ENCODE data around the gene ABO. TPM values are rescaled to one million over a fixed set of nuclear protein-coding genes. Genes with fewer than 3 reads are reported as not detected.
"Not testable (repeated sequence)": the region's sequence is repeated elsewhere in the genome, so short reads cannot be mapped to it uniquely, and the experiment has no call there.

ABO gene
- total RNA-seq, 2 donors from 2014 or later: 2.1 to 3.8 TPM

- no peak for DNase-seq
- Mint-ChIP-seq H3K4me1 (no peaks in the 10 kb centered on the region), H3K27me3 (peaks cover 40% of the 10 kb centered on the region), H3K4me3 (no peak overlapping the region), H3K36me3 (ENCODE audit: low read depth) (peaks cover 2% of the 10 kb centered on the region), H3K27ac (no peak overlapping the region)
- H3K9me3 ChIP-seq (ENCODE audit: control insufficient read depth, low read length, poor library complexity, severe bottlenecking): no peaks in the 10 kb centered on the region
- ATAC-seq: no peak
Measured at GRCh38 chr9:133304477-133305377, 29.7 kb upstream of the ABO start.

- Mint-ChIP-seq H3K27me3 (peaks cover 34% of the 10 kb centered on the region), H3K27ac (no peak overlapping the region), H3K4me3 (no peak overlapping the region), H3K36me3 (ENCODE audit: low read depth) (peaks cover 2% of the 10 kb centered on the region), H3K4me1 (no peaks in the 10 kb centered on the region)
- no peaks in the 10 kb centered on the region for H3K9me3 ChIP-seq (ENCODE audit: control insufficient read depth, low read length, poor library complexity, severe bottlenecking)
- no peak for ATAC-seq
- no peak for DNase-seq
Measured at GRCh38 chr9:133304158-133304470, 29.1 kb upstream of the ABO start.

GRCh38 chr9:133303266-133304157, 28.5 kb upstream of the ABO start:
- DNase-seq: no peak
- Mint-ChIP-seq H3K4me3 (no peak overlapping the region), H3K36me3 (ENCODE audit: low read depth) (no peaks in the 10 kb centered on the region), H3K4me1 (no peaks in the 10 kb centered on the region), H3K27me3 (peaks cover 31% of the 10 kb centered on the region), H3K27ac (no peak overlapping the region)
- no peaks in the 10 kb centered on the region for H3K9me3 ChIP-seq (ENCODE audit: control insufficient read depth, low read length, poor library complexity, severe bottlenecking)
- no peak for ATAC-seq

DNA sequence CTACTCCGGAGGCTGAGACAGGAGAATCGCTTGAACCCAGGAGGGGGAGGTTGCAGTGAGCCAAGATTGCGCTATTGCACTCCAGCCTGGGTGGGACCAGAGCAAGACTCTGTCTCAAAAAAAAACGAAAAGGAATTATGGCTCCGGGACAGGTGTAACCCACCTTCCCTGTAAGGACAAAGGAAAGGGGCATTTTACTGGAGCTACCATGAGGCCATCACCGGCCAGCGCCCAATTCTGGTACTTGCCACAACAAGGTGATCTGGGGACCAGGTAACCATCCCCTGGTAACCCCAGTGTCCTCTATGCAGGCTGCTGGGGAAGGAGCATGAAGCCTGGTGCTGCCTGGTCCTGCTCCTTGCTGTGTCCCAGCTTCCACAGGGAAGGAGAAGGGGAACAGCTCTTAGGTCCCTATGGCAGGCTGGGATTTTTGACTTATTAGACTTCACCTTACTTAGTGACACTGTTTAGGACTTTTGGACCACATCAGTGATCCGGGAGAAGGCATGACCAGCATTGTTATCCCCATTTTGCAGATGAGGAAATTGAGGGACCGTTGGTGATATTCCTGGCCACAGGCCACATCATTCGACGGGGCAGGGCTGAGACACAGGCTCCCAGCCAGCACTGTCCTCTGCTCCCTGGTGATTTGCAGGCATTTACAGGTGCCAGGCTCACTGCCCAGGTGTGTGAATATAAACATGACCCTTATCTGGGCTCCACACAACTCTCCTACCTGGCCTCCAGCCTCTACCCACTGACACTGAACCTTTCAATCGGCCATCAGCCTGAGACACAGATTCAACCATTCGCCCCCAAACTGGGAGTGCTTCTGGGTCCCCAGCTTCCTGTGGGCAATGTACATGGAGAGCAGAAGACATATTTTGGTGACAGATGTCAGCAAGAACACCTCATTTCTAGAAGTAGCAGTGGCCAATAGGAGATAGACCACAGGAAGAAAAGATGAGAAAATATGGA, 26.5 kb upstream of the ABO start:
- H3K27ac Mint-ChIP-seq: no peak overlapping the region
- ATAC-seq (no peak), DNase-seq (no peak)
- H3K9me3 ChIP-seq (ENCODE audit: control insufficient read depth, low read length, poor library complexity, severe bottlenecking): no peaks in the 10 kb centered on the region
- peaks cover 26% of the 10 kb centered on the region for H3K27me3 Mint-ChIP-seq
- H3K4me1 Mint-ChIP-seq: no peaks in the 10 kb centered on the region
- H3K4me3 Mint-ChIP-seq: no peak overlapping the region
- no peaks in the 10 kb centered on the region for H3K36me3 Mint-ChIP-seq (ENCODE audit: low read depth)

- not testable (repeated sequence) for ATAC-seq; H3K36me3 Mint-ChIP-seq (ENCODE audit: low read depth); H3K4me3 Mint-ChIP-seq; H3K4me1 Mint-ChIP-seq; H3K9me3 ChIP-seq (ENCODE audit: control insufficient read depth, low read length, poor library complexity, severe bottlenecking); H3K27ac Mint-ChIP-seq; DNase-seq
- peaks cover 16% of the 10 kb centered on the region for H3K27me3 Mint-ChIP-seq
Measured at GRCh38 chr9:133299996-133300395, 25.0 kb upstream of the ABO start.

DNA sequence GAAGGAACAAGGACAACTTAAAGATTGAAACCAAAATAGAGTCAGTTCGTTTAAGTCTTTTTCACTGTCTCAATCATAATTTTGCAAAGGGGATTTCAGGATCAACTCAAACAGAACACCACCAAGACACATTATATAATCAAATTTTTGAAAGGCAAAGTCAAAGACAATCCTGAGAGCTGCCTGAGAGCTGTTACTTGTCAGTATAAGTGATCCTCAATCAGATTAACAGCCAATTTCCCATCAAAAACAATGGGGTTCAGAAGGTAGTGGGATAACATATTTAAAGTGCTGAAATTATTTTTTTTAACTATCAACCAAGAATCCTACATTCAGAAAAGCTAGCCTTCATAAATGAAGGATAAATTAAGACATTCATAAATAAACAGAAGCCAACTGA, 19.3 kb upstream of the ABO start:
- no peaks in the 10 kb centered on the region for H3K36me3 Mint-ChIP-seq (ENCODE audit: low read depth)
- H3K4me1 Mint-ChIP-seq: no peaks in the 10 kb centered on the region
- DNase-seq (no peak), ATAC-seq (no peak)
- no peak overlapping the region for H3K4me3 Mint-ChIP-seq
- no peak overlapping the region for H3K27ac Mint-ChIP-seq
- peaks cover 27% of the 10 kb centered on the region for H3K27me3 Mint-ChIP-seq
- peaks cover 5% of the 10 kb centered on the region for H3K9me3 ChIP-seq (ENCODE audit: control insufficient read depth, low read length, poor library complexity, severe bottlenecking)

DNA sequence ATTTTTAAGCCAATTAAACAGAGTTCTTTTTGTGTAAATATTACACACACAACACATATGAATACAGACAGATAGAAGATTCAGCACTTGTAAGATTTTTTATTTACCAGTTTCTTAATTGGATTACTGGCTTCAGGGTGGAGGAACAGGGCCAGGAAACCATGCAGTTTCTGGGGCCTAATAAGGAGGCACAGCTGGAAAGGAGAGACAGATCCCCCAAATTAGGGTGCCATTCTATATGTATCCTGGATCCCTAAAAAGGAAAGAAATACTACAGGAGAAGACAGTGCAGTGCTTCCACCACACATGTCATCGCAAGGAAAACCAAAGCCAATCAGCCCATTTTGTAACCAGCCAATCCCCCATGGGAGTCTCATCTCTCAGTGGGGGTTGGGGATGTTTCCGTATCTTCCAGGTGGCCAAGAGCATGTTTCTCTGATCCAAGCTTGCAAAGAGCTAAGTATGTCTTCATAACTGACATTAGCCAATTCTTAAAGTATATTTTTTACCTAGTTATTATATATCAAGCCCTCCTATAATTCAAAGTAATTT, 15.8 kb upstream of the ABO start:
- H3K36me3 Mint-ChIP-seq (ENCODE audit: low read depth): no peaks in the 10 kb centered on the region
- no peak overlapping the region for H3K27ac Mint-ChIP-seq
- H3K4me3 Mint-ChIP-seq: no peak overlapping the region
- no peak for DNase-seq
- ATAC-seq: no peak
- peaks cover 5% of the 10 kb centered on the region for H3K9me3 ChIP-seq (ENCODE audit: control insufficient read depth, low read length, poor library complexity, severe bottlenecking)
- H3K4me1 Mint-ChIP-seq: no peaks in the 10 kb centered on the region
- peaks cover 17% of the 10 kb centered on the region for H3K27me3 Mint-ChIP-seq

DNA sequence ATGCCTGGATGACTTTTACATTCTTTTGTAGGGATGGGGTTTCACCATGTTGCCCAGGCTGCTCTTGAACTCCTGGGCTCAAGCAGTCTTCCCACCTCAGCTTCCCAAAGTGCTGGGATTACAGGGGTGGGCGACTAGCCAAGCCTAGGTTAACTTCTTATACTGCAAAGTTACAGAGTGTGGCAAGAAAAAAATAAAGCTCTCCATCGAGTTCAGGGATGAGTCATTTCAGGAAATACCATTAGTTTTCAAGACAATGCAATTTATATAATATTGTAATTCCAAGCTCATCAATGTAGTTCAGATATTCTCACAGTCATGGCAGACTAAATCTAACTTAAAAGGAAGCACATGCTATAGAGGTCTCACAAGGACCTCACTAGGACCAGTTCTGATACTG, 11.5 kb upstream of the ABO start:
- ATAC-seq: no peak
- Mint-ChIP-seq H3K4me3 (no peak overlapping the region), H3K27ac (no peak overlapping the region), H3K4me1 (no peaks in the 10 kb centered on the region), H3K36me3 (ENCODE audit: low read depth) (no peaks in the 10 kb centered on the region), H3K27me3 (no peaks in the 10 kb centered on the region)
- peaks cover 5% of the 10 kb centered on the region for H3K9me3 ChIP-seq (ENCODE audit: control insufficient read depth, low read length, poor library complexity, severe bottlenecking)
- DNase-seq: no peak

DNA sequence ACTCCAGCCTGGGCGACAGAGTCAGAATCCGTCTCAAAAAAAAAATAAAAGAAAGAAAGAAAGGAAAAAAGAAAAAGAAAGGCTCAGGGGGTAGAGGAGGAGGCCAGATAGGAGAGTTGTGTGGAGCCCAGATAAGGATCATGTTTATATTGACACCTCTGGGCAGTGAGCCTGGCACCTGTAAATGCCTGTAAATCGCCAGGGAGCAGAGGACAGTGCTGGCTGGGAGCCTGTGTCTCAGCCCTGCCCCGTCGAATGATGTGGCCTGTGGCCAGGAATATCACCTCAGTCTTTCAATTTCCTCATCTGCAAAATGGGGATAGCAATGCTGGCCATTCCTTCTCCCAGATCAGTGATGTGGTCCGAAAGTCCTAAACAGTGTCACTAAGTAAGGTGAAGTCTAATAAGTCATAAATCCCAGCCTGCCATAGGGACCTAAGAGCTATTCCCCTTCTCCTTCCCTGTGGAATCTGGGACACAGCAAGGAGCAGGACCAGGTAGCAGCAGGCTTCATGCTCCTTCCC, 10.3 kb upstream of the ABO start:
- Mint-ChIP-seq H3K36me3 (ENCODE audit: low read depth) (no peaks in the 10 kb centered on the region), H3K27me3 (peaks cover 5% of the 10 kb centered on the region), H3K27ac (no peak overlapping the region), H3K4me1 (no peaks in the 10 kb centered on the region), H3K4me3 (no peak overlapping the region)
- no peaks in the 10 kb centered on the region for H3K9me3 ChIP-seq (ENCODE audit: control insufficient read depth, low read length, poor library complexity, severe bottlenecking)
- ATAC-seq: no peak
- DNase-seq: no peak

DNA sequence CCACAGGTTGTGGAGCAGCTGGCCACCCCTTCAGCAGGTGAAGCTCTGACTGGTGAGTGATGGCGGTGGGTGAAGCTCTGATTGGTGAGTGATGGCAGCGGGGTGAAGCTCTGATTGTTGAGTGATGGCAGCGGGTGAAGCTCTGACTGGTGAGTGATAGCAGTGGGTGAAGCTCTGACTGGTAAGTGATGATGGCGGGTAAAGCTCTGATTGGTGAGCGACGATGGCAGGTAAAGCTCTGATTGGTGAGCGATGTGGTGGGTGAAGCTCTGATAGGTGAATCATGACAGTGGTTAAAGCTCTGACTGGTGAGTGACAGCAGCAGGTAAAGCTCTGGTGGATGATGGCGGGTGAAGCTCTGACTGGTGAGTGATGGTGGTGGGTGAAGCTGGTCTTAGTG, 9.4 kb upstream of the ABO start:
- H3K4me3 Mint-ChIP-seq: no peak overlapping the region
- no peak for DNase-seq
- peaks cover 15% of the 10 kb centered on the region for H3K27me3 Mint-ChIP-seq
- no peak overlapping the region for H3K27ac Mint-ChIP-seq
- no peaks in the 10 kb centered on the region for H3K4me1 Mint-ChIP-seq
- no peaks in the 10 kb centered on the region for H3K9me3 ChIP-seq (ENCODE audit: control insufficient read depth, low read length, poor library complexity, severe bottlenecking)
- H3K36me3 Mint-ChIP-seq (ENCODE audit: low read depth): no peaks in the 10 kb centered on the region
- no peak for ATAC-seq

DNA sequence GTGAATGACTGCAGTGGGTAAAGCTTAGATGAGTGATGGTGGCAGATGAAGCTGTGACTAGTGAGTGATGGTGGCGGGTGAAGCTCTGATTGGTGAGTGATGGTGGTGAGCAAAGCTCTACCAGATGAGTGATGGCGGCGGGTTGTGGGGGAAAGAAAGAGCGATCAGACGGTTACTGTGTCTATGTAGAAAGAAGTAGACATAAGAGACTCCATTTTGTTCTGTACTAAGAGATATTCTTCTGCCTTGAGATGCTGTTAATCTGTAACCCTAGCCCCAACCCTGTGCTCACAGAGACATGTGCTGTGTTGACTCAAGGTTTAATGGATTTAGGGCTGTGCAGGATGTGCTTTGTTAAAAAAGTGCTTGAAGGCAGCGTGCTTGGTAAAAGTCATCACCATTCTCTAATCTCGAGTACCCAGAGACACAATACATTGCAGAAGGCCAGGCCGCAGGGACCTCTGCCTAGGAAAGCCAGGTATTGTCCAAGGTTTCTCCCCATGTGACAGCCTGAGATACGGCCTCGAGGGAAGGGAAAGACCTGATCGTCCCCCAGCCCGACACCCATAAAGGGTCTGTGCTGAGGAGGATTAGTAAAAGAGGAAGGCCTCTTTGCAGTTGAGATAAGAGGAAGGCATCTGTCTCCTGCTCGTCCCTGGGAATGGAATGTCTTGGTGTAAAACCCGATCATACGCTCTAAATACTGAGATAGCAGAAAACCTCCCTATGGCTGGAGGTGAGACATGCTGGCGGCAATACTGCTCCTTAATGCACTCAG, 8.4 kb upstream of the ABO start:
- peaks cover 15% of the 10 kb centered on the region for H3K27me3 Mint-ChIP-seq
- not testable (repeated sequence) for H3K27ac Mint-ChIP-seq; DNase-seq; H3K9me3 ChIP-seq (ENCODE audit: control insufficient read depth, low read length, poor library complexity, severe bottlenecking); H3K4me1 Mint-ChIP-seq; H3K4me3 Mint-ChIP-seq; ATAC-seq; H3K36me3 Mint-ChIP-seq (ENCODE audit: low read depth)

All from T-helper 17 cell (primary cell).